DOHH2 (cell line): ENCODE results near the gene WWTR1.

Experiments
- H3F3A ChIP-seq: fragments of 200-600 bp; sonication (generic), shearing (Covaris generic); 2 replicates; pipeline ENCODE4 v1.6.0; 2016; ENCODE audit warnings: antibody characterized with exemption, mild to moderate bottlenecking; ENCODE audit not compliant: control insufficient read depth, insufficient read depth
- H3K27ac ChIP-seq: fragments of 200-600 bp; sonication (generic); 2 replicates; pipeline ENCODE4 v1.5.1; 2014; ENCODE audit warnings: low read depth, mild to moderate bottlenecking, low read length, moderate library complexity
- H3K27me3 ChIP-seq: fragments of 200-600 bp; sonication (generic); 2 replicates; pipeline ENCODE4 v1.6.1; 2014; ENCODE audit warnings: mild to moderate bottlenecking, low read length, mixed read lengths; ENCODE audit not compliant: control insufficient read depth
- H3K36me3 ChIP-seq: fragments of 200-600 bp; sonication (generic); 2 replicates; pipeline ENCODE4 v1.6.1; 2014; ENCODE audit warnings: mild to moderate bottlenecking, low read length, moderate library complexity, mixed read lengths; ENCODE audit not compliant: control insufficient read depth
- H3K4me1 ChIP-seq: fragments of 200-600 bp; sonication (generic); 2 replicates; pipeline ENCODE4 v1.6.1; 2014; ENCODE audit warnings: mild to moderate bottlenecking, low read length, mixed read lengths; ENCODE audit not compliant: control insufficient read depth
- H3K4me2 ChIP-seq: fragments of 200-600 bp; sonication (generic); 2 replicates; pipeline ENCODE4 v1.6.0; 2014; ENCODE audit warnings: mild to moderate bottlenecking, low read length, moderate library complexity
- H3K4me3 ChIP-seq: fragments of 200-600 bp; sonication (generic); 2 replicates; pipeline ENCODE4 v1.5.1; 2014; ENCODE audit warnings: mild to moderate bottlenecking, low read length, mixed read lengths
- H3K79me2 ChIP-seq: fragments of 200-600 bp; sonication (generic); 2 replicates; pipeline ENCODE4 v1.6.1; 2014; ENCODE audit warnings: mild to moderate bottlenecking, low read length, mixed read lengths; ENCODE audit not compliant: control insufficient read depth
- H3K9me2 ChIP-seq: fragments of 200-600 bp; sonication (generic); replicated peaks from 2 replicates; pipeline ENCODE4 v1.6.1; 2014; ENCODE audit warnings: mild to moderate bottlenecking, low read length, mixed read lengths; ENCODE audit not compliant: control insufficient read depth
- H3K9me3 ChIP-seq: fragments of 200-600 bp; sonication (generic); 2 replicates; pipeline ENCODE4 v1.6.1; 2014; ENCODE audit warnings: antibody characterized with exemption, low read length, mixed read lengths; ENCODE audit not compliant: control insufficient read depth, insufficient read depth
- H4K20me1 ChIP-seq: fragments of 200-600 bp; sonication (generic); 2 replicates; pipeline ENCODE4 v1.6.0; 2014; ENCODE audit warnings: low read depth, mild to moderate bottlenecking, antibody characterized with exemption, low read length, moderate library complexity; ENCODE audit not compliant: control insufficient read depth, insufficient read depth
- CTCF ChIP-seq: fragments of 200-600 bp; sonication (generic); IDR thresholded peaks from one replicate; pipeline ENCODE4 v1.5.1; 2014; ENCODE audit warnings: antibody characterized with exemption, mild to moderate bottlenecking, low read depth, low read length; ENCODE audit not compliant: poor library complexity, severe bottlenecking
- EZH2phosphoT487 ChIP-seq: fragments of 200-600 bp; sonication (generic); IDR thresholded peaks from 2 replicates; pipeline ENCODE4 v1.6.1; 2017; ENCODE audit warnings: borderline replicate concordance, mild to moderate bottlenecking, antibody characterized with exemption, low read length, moderate library complexity, mixed read lengths

WWTR1 gene

GRCh38 chr3:149528340-149528650 lies 129.5 kb downstream of the WWTR1 start:
- Histone ChIP-seq H3K9me2 (no peaks in the 10 kb centered on the region), H4K20me1 (no peaks in the 10 kb centered on the region), H3K79me2 (no peaks in the 10 kb centered on the region), H3K4me2 (no peak overlapping the region), H3K9me3 (no peaks in the 10 kb centered on the region), H3F3A (no peaks in the 10 kb centered on the region), H3K36me3 (no peaks in the 10 kb centered on the region), H3K4me3 (no peak overlapping the region), H3K27me3 (peaks cover 2% of the 10 kb centered on the region; the same call in 1 of the 2 replicates), H3K4me1 (no peaks in the 10 kb centered on the region), H3K27ac (no peak overlapping the region)
- TF ChIP-seq EZH2phosphoT487: no peak
- no peak for TF ChIP-seq CTCF

GRCh38 chr3:149527531-149528339 lies 130.1 kb downstream of the WWTR1 start:
- TF ChIP-seq EZH2phosphoT487: no peak
- Histone ChIP-seq H3K27ac (no peak overlapping the region), H3K4me3 (no peak overlapping the region)

GRCh38 chr3:149523512-149524299 lies 134.1 kb downstream of the WWTR1 start:
- H3K27ac ChIP-seq: no peak overlapping the region
- no peaks in the 10 kb centered on the region for H3F3A ChIP-seq
- H3K4me2 ChIP-seq: no peak overlapping the region
- no peaks in the 10 kb centered on the region for H3K9me3 ChIP-seq
- TF ChIP-seq EZH2phosphoT487 (no peak), CTCF (no peak)
- H3K36me3 ChIP-seq: no peaks in the 10 kb centered on the region
- no peak overlapping the region for H3K4me3 ChIP-seq
- H4K20me1 ChIP-seq: no peaks in the 10 kb centered on the region
- no peaks in the 10 kb centered on the region for H3K4me1 ChIP-seq
- no peaks in the 10 kb centered on the region for H3K79me2 ChIP-seq
- no peaks in the 10 kb centered on the region for H3K9me2 ChIP-seq
- no peaks in the 10 kb centered on the region for H3K27me3 ChIP-seq

More at GRCh38 chr3:149527531-149528339, 130.1 kb downstream of the WWTR1 start:
- Histone ChIP-seq H3K9me3 (no peaks in the 10 kb centered on the region), H3F3A (no peaks in the 10 kb centered on the region), H3K36me3 (no peaks in the 10 kb centered on the region), H3K9me2 (no peaks in the 10 kb centered on the region), H4K20me1 (no peaks in the 10 kb centered on the region), H3K4me1 (no peaks in the 10 kb centered on the region), H3K27me3 (no peaks in the 10 kb centered on the region), H3K79me2 (no peaks in the 10 kb centered on the region), H3K4me2 (no peak overlapping the region)

GRCh38 chr3:149519912-149520311 lies 137.9 kb downstream of the WWTR1 start:
- no peak overlapping the region for H3K4me2 ChIP-seq
- H3K4me1 ChIP-seq: no peaks in the 10 kb centered on the region
- TF ChIP-seq EZH2phosphoT487: no peak
- no peaks in the 10 kb centered on the region for H3K9me3 ChIP-seq
- no peaks in the 10 kb centered on the region for H3K27me3 ChIP-seq
- no peak overlapping the region for H3K27ac ChIP-seq
- no peaks in the 10 kb centered on the region for H3K79me2 ChIP-seq
- no peaks in the 10 kb centered on the region for H3K9me2 ChIP-seq
- no peak overlapping the region for H3K4me3 ChIP-seq
- no peaks in the 10 kb centered on the region for H3F3A ChIP-seq
- H3K36me3 ChIP-seq: no peaks in the 10 kb centered on the region
- H4K20me1 ChIP-seq: no peaks in the 10 kb centered on the region
